RPMI8226 (cell line): ENCODE data around the gene GSK3B.
A peak's percentile ranks its signal among the peaks of the same experiment; 100 is the strongest.
"Not testable (repeated sequence)": the region's sequence is repeated elsewhere in the genome, so short reads cannot be mapped to it uniquely, and the experiment has no call there.

Experiments
- DNase-seq: peaks from one replicate; pipeline ENCODE4 v3.0.0-alpha.2; 2015

GSK3B gene

GRCh38 chr3:120095226-120095978 is 1.2 kb upstream of the GSK3B start:
- DNase-seq = peak; percentile 95

- peak; percentile 98 for DNase-seq
Observed at GRCh38 chr3:120094776-120095225, 554 bp upstream of the GSK3B start.

- peak; percentile 47 for DNase-seq
Observed at GRCh38 chr3:120093119-120093910, 932 bp downstream of the GSK3B start.

- DNase-seq = peak; percentile 6
Observed at GRCh38 chr3:120092474-120092873, 1.8 kb downstream of the GSK3B start.

GRCh38 chr3:120090422-120090821 is 3.8 kb downstream of the GSK3B start:
- DNase-seq = no peak

- no peak for DNase-seq
Observed at GRCh38 chr3:120089089-120089488, 5.2 kb downstream of the GSK3B start.

GRCh38 chr3:120088622-120089021 is 5.6 kb downstream of the GSK3B start:
- no peak for DNase-seq

- DNase-seq = no peak
Observed at GRCh38 chr3:120081719-120082118, 12.5 kb downstream of the GSK3B start.

GRCh38 chr3:120080836-120081235 is 13.4 kb downstream of the GSK3B start:
- no peak for DNase-seq

- DNase-seq = no peak
Observed at GRCh38 chr3:120077731-120078130, 16.5 kb downstream of the GSK3B start.

- DNase-seq = peak; percentile 24
Observed at GRCh38 chr3:120072867-120073525, 21.3 kb downstream of the GSK3B start.

GRCh38 chr3:120071259-120071658 is 23.0 kb downstream of the GSK3B start:
- DNase-seq = no peak

GRCh38 chr3:120070263-120070981 is 23.8 kb downstream of the GSK3B start:
- DNase-seq = no peak

GRCh38 chr3:120067083-120067482 is 27.2 kb downstream of the GSK3B start:
- no peak for DNase-seq

- no peak for DNase-seq
Observed at GRCh38 chr3:120066634-120067033, 27.6 kb downstream of the GSK3B start.

- no peak for DNase-seq
Observed at GRCh38 chr3:120064641-120065040, 29.6 kb downstream of the GSK3B start.

- DNase-seq = no peak
Observed at GRCh38 chr3:120062474-120062873, 31.8 kb downstream of the GSK3B start.

- no peak for DNase-seq
Observed at GRCh38 chr3:120059081-120059864, 35.0 kb downstream of the GSK3B start.

- DNase-seq = no peak
Observed at GRCh38 chr3:120057626-120058025, 36.6 kb downstream of the GSK3B start.

- no peak for DNase-seq
Observed at GRCh38 chr3:120057029-120057428, 37.2 kb downstream of the GSK3B start.

- not testable (repeated sequence) for DNase-seq
Observed at GRCh38 chr3:120053647-120054046, 40.6 kb downstream of the GSK3B start.

GRCh38 chr3:120052677-120053076 is 41.6 kb downstream of the GSK3B start:
- DNase-seq = no peak
